HG03097 (cell line): ENCODE data around the gene GLMP.
"Not testable (repeated sequence)": the region's sequence is repeated elsewhere in the genome, so short reads cannot be mapped to it uniquely, and the experiment has no call there.

Experiments
- ATAC-seq: cut with Tn5 transposase; IDR thresholded peaks from one replicate; pipeline ENCODE4 v1.9.1; 2021; ENCODE audit not compliant: unreplicated experiment, low FRiP score

The GLMP gene

DNA sequence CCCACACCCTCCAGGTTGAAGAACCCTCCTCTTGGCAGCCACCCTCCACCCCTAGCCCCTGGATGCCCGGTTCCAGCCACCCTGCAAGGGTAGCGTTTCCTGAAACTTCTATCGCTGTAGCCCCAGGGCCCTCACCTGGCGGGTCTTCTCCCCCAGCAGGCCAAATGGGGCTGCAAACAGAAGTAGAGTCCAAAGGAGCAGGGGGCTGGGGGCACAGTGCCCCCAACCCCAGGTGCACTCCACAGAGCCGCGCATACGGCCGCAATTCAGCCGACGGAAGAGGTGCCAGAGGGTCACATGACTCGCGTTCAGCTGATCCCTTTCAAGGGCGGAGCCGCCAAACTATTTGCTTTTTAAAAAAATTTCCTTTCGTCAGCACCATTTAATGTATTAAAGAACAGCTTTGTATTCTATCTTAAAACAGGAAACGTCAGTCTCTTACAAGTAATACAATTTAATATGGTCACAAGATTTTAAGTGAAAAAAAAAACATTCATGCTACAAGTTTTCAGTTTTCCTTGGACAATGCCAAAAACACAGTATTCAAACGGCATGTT is at the start of gene GLMP:
TSS of gene GLMP (minus strand) at position 289 of the 557 bp plus-strand sequence. CDS start at position 255, 34 bp downstream.
- no peak for ATAC-seq

DNA sequence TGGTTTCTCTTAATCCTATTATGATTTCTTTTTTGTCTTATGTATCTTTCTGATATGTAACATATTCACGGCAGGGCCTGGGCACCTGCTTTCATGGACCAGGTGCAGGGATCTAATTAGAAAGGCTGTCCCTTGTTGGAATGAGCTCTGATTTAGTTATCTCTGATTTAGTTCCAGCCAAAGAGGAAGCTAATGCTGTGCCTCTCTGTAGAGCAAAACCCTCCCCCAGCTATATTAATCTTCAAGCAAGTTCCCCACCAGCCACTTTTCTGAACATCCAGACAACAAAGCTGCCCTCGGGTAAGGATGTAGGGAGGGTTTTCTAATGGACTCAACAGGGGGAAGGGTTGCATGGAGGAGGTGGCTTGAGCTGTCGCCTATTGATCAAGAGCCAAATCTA is 48.9 kb upstream of the GLMP start:
- no peak for ATAC-seq

GRCh38 chr1:156342166-156342955 is 46.9 kb upstream of the GLMP start:
- no peak for ATAC-seq

- peak; percentile 93 for ATAC-seq
Observed at GRCh38 chr1:156338180-156338976, 42.9 kb upstream of the GLMP start, which contains the start of the genes CCT3 and TSACC. Gene CCT3 (minus strand): TSS chr1:156338292. CDS start chr1:156338184, 108 bp downstream. Gene TSACC (plus strand): TSS chr1:156338526. CDS start chr1:156339758, 1,232 bp downstream.

GRCh38 chr1:156337888-156338179 is 42.4 kb upstream of the GLMP start:
- ATAC-seq: no peak

DNA sequence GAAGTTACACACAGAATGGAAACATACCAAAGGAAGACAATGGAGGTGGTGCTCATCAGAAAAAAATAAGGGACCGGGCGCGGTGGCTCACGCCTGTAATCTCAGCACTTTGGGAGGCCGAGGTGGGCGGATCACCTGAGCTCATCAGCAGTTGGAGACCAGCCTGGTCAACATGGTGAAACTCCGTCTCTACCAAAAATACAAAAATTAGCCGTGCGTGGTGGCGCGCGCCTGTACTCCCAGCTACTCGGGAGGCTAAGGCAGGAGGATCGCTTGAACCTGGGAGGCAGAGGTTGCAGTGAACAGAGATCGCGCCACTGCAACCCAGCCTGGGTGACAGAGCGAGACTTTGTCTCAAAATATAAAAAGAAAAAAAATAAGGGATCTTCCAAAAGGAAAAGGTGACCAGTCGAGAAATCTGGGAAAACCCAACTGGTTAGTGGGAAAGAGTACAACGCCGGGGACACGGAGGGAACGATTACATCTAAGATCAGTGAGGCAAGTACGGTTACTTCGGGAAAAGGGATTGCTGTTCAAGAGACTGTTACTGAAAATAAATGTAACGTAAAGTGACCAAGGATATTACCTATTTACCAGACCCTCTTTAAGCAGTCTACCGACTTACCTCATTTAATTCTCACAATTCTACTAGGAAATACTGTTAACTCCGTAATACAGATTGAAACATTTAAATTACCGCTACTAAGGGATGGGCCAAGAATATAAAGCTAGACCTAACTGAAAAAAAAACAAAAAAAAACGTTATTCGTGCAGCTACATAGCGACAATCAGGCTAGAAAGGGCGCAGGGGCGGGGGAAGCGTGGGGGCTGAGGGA is 41.8 kb upstream of the GLMP start:
- ATAC-seq: no peak

DNA sequence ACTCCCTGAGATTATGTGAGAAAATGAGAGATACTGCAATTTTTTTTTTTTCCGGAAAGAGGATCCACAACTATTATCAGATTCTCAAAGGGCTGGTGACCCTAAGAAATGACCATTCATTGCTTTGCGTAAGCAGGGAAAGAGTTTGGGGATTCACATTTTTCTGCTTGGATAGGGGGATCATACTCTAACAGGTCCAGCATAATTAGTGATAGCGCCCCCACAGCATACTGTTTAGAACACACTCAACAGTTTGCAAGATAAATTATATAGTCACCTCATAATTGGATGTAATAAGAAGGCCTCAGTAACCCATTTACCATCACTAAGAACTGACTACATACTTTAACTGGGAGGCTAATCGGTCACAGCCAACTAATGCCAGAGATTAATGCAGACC is 40.8 kb upstream of the GLMP start:
- no peak for ATAC-seq

DNA sequence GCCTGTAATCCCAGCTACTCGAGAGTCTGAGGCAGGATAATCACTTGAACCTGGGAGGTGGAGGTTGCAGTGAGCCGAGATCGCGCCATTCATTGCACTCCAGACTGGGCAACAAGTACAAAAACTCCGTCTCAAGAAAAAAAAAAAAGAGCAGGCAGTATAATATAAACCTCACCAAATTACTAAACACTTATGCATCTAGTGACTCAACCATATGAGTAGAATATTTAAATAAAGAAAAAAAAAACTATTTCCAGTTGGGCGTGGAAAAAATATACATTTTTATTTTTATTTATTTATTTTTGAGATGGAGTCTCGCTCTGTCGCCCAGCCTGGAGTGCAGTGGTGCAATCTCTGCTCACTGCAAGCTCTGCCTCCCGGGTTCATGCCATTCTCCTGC is 27.7 kb upstream of the GLMP start:
- not testable (repeated sequence) for ATAC-seq

DNA sequence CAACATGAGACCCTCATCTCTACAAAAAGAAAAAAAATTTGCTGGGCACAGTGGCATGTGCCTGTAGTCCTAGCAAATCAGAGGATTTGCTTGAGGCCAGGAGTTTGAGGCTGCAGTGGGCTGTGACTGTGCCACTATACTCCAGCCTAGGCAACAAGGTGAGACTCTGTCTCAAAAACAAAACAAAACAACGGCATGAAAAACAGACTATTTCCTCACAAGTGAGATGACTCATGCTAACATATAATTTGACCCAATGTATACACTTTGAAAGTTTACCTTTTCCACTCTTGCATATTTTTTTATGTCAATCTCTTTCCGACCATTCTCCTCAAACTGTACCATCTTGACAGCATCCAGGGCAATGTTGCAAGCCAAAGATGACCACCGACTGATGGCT is 25.1 kb upstream of the GLMP start:
- ATAC-seq: no peak

GRCh38 chr1:156319664-156320063 is 24.2 kb upstream of the GLMP start:
- ATAC-seq: no peak

DNA sequence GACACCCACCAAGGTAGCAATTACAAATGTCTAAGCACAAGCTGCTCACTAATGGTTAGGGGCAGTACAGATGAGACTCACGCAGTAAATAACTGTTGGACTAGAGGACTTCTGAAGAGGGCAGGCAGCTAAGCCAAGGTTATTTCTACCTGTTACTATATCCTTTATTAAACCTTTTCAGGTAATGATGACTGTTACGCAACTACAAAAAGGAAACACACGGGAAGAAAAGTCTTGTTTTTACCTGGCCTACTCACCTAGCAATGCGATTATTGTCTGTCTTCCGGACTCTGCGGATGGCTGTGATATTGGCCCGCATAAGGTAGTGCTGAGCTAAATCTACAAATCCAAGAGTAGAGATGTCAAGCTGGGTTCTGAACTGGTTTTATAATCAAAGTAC is 21.4 kb upstream of the GLMP start:
- ATAC-seq: no peak

GRCh38 chr1:156310962-156311361 is 15.5 kb upstream of the GLMP start:
- ATAC-seq: no peak

GRCh38 chr1:156308078-156308477 is 12.6 kb upstream of the GLMP start:
- ATAC-seq: no peak

- ATAC-seq: no peak
Observed at GRCh38 chr1:156305215-156305614, 9.7 kb upstream of the GLMP start.

DNA sequence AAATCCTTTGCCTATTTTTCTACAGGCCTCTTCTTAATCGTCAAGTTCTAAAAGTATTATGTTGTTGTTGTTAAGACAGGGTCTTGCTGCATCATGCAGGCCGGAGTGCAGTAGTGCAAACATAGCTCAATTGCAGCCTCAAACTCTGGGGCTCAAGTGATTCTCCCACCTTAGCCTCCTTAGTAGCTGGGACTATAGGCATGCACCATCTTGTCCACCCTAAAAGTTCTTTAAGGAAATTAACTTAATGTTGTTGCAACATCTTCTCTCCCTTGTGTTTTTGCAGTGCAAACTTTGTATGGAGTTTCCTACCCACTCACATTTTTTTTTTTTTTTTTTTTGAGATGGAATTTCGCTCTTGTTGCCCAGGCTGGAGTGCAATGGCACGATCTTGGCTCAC is 7.8 kb upstream of the GLMP start:
- no peak for ATAC-seq

- no peak for ATAC-seq
Observed at GRCh38 chr1:156298852-156299357, 3.4 kb upstream of the GLMP start, which contains the start of gene VHLL. Gene VHLL (minus strand): TSS chr1:156299307. CDS start chr1:156299189, 118 bp downstream.

- ATAC-seq: no peak
Observed at GRCh38 chr1:156293895-156294294, 1.6 kb downstream of the GLMP start.

GRCh38 chr1:156293098-156293434 is 2.4 kb downstream of the GLMP start:
- ATAC-seq: no peak

GRCh38 chr1:156291226-156292061 is 4.0 kb downstream of the GLMP start:
- no peak for ATAC-seq

GRCh38 chr1:156289857-156290256 is 5.6 kb downstream of the GLMP start:
- ATAC-seq: no peak
